Measurements from ENCODE around the gene TMPRSS2.

DNA sequence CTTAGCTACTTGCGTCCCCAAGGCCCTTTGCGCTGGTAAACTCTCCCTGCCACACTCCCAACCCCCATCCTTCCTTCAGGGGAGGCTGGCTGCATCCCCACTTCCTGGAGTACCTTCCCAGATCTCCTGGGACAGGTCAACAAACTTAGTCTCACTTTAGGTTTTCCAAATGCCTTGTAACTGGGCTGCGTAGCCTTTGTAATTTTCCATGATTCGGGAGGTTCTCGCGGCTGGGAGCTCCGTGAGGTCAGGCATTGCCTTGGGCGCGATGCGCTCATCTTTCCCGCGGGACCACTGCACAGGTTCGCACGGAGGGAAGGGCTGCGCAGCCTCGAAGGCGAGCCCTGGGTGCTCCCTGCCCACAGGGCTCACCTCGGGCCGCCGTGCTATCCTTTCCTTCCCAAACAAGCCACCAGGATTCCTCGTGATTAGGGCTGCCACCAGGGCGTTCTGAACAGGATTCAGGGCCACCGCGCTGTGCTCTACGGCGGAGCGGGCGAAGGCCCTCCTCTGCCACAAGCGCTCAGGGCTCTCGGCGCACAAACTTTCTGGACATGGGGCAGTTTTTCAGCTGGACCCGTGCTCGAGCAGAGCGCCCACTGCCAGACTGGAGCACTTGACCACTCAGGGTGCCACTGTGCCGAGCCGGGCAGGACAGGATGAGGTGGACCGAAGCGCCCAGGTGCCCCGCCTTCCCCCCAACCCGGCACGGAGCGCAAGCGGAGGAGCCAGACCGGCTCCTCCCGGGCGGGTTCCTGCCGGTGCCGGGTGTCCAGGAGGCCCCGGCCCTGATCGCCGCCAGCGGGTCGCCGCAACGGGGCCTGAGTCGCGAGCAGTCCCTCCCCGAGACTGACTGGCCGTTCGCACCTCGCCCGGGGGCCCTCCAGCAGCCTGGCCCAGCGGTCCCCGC, 1.1 kb downstream of the TMPRSS2 start:
- TF ChIP-seq, protein P1, sequence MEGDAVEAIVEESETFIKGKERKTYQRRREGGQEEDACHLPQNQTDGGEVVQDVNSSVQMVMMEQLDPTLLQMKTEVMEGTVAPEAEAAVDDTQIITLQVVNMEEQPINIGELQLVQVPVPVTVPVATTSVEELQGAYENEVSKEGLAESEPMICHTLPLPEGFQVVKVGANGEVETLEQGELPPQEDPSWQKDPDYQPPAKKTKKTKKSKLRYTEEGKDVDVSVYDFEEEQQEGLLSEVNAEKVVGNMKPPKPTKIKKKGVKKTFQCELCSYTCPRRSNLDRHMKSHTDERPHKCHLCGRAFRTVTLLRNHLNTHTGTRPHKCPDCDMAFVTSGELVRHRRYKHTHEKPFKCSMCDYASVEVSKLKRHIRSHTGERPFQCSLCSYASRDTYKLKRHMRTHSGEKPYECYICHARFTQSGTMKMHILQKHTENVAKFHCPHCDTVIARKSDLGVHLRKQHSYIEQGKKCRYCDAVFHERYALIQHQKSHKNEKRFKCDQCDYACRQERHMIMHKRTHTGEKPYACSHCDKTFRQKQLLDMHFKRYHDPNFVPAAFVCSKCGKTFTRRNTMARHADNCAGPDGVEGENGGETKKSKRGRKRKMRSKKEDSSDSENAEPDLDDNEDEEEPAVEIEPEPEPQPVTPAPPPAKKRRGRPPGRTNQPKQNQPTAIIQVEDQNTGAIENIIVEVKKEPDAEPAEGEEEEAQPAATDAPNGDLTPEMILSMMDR (IDR thresholded peaks at IDR 0.05): no peak
- no peak for TF ChIP-seq EP300 (IDR thresholded peaks at IDR 0.05)
- TF ChIP-seq POLR2AphosphoS5 (IDR thresholded peaks at IDR 0.05): no peak
- TF ChIP-seq POLR2A (IDR thresholded peaks at IDR 0.05): peak in 1 of 2 donors; percentile 23

All from sigmoid colon (tissue), 4 donors.